GM18505 (cell line): ENCODE data around the gene PTGER1.
A peak's percentile ranks its signal among the peaks of the same experiment; 100 is the strongest.

ENCODE experiments used
- ATAC-seq: cut with Tn5 transposase; IDR thresholded peaks from one replicate; pipeline ENCODE4 v1.9.1; 2021; ENCODE audit not compliant: unreplicated experiment
- POLR2A ChIP-seq: IDR thresholded peaks from 4 replicates; pipeline ENCODE4 v1.6.1; 2011; ENCODE audit warnings: borderline replicate concordance; ENCODE audit not compliant: insufficient read depth, insufficient read length; ENCODE audit errors: extremely low read depth

Gene PTGER1

DNA sequence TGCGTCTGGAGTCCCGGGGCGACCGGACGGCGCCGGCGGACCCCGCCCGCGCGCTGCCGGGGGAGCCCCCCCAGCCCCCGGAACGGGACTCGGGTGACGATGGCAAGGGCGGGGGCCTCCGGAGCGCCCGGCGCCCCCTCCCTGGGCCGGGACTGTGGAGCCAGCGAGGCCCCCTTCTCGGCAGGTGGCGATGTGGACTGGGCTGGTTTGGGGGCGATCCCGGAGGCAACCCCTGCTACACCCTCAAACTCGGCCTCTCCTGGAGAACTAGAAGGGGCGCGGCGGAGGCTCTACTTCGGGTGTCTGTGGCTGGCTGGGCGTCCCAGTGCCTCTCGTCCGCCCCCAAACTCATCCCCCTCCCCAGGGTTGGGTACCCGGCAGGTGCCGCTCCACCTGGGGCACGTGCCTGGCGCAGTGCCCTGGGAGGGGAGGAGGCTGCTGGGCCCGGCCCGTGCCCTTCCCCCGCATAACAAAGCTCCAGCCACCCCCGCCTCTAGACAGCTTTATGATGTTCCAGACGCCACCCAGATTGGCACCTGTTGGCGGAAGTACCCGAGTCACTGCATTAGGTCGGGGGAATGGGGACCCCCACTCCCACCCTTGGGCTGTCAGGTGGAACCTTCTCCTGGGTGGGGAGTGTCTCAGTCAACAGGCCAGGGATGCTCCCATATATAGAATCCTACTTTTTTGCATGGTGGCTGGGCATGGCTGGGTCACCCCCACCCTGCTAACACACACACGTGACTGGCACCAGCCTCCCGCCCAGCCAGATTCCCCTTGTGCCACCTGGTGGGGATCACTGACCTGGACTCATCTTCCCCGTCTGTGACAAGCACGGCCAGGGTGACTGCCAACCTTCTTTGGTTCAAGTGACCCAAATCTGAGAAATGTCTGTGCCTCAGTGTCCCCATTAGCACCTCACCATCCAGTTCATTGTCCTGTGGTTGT, 41.3 kb downstream of the PTGER1 start:
- ATAC-seq = no peak
- no peak for TF ChIP-seq POLR2A

DNA sequence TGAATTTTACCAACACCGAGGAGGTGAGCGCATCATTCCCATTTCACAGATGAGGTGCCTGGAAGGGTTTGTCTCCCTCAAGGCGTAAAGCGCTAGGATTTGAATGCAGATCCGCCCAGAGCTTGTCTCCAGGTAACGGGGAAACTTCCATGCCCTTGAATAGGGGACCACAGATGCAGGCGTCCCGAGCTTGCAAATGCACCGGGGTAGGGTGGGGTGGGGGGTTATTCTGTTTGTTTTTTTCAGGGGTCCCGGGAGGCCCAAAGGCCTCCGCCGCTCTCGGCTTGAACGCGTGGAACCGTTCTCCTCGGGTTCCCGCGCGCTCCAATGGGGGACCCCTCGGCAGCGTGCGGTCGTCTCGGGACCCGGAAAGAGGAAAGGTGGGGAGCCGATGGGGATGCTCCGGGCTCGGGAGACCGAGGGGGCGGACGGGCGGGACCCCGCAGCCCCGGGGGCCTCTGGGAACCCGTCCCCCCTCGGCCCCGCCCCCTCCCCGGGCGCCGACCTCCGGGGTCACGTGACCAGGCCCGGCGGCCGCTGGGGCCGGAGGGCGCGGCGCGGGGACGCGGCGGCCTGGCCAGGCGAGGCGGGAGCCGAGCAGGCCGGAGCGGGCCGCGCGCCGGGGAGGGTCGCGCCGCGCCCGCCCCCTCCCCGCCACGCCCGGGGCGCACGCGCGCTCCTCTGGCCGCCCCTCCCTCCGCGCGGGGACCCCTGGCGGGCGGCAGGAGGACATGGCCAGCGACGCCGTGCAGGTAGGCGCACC, 42.2 kb downstream of the PTGER1 start, which contains the start of gene PKN1:
Gene PKN1, plus strand, starts transcription at position 516 of the 763 bp plus-strand sequence. Its CDS starts 216 bp downstream, at position 732.
- ATAC-seq = no peak
- peak; percentile 50 for TF ChIP-seq POLR2A

DNA sequence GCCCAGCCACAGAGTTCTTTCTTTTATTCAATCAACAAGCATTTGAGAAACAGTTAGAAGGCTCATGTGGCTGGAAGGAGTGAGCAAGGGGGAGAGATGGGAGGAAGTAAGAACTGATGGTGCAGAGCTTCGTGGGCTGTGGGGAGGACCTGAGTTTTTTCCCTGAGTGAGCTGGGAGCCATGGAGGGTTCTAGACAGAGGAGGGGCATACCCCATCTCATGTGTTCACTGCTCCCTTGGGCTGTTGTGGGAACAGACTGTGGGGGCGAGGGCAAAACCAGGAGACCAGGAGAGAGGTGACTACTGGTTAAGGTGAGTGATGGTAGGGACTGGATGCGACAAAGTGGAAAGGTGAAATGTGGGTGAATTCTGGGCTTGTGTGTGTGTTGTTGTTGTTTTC, 44.4 kb downstream of the PTGER1 start:
- no peak for ATAC-seq
- no peak for TF ChIP-seq POLR2A

GRCh38 chr19:14428882-14429416, 46.2 kb downstream of the PTGER1 start:
- no peak for TF ChIP-seq POLR2A
- no peak for ATAC-seq

GRCh38 chr19:14427461-14427860, 47.7 kb downstream of the PTGER1 start:
- no peak for TF ChIP-seq POLR2A

DNA sequence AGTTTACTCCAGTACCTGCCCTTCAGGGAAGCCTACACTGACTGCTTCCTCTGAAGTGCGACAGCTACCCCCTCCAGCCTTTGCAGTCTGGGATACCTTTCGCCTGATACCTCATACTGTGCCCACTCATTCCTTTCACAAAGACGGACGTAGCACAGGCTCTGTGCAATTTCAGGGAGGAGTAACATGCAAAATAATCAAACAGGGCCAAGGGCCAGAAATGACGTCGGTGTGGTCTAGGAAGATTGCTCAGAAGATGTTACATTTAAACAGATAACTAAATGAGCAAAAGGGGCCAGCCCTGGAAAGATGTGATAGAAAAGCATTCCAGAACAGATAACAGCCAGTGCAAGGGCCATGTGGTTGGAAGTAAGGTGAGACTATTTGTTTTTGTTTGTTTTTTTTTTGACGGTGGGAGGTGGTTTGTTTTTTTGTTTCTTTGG, 49.4 kb downstream of the PTGER1 start:
- no peak for ATAC-seq
- no peak for TF ChIP-seq POLR2A

More at GRCh38 chr19:14427461-14427860, 47.7 kb downstream of the PTGER1 start:
- no peak for ATAC-seq
